HuH-7 (cell line): ENCODE data around the gene SLC22A31.
A peak's percentile ranks its signal among the peaks of the same experiment; 100 is the strongest.
"Not testable (repeated sequence)": the region's sequence is repeated elsewhere in the genome, so short reads cannot be mapped to it uniquely, and the experiment has no call there.

Source experiments
- DNase-seq: peaks from one replicate; pipeline ENCODE4 v3.0.0; 2011; ENCODE audit warnings: low spot score

Gene SLC22A31

DNA sequence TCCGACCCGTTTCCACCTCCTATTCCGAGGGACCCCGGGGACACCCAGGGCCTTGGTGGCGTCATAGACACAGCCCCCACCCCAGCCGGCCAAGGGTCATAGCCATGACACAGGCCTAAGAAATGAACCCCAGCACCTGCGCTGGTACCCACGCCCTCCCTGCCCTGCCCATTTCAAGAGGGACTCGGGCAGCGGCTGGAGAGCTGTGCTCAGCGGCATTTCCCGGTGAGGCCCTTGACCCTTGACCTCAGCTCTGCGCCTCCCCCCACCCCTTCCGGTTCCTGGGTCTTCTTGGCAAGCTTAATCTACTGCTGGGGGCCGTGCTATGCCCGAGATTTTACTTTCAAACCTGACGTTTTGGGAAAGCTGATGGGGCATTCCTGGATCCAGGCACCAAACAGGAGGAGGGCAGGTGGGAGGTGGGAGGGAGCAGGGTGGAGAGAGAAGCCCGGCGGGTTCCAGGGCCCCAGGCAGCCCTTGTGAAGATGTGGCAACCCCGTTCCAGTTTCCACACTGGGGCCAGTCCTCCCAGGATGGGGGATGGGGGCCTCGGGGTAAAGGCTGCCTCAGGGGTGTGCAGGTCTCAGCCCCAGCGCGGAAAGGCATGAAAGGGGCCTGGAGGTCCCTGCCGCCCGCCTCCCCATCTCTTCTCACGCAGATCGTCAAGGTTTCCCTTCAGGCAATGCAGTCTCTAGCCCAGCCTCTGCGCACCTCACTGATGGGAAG lies at the start of gene SLC22A31:
TSS of gene SLC22A31 (minus strand) at position 414 of the 726 bp plus-strand sequence. CDS start at position 378, 36 bp downstream.
- peak; percentile 80 for DNase-seq

DNA sequence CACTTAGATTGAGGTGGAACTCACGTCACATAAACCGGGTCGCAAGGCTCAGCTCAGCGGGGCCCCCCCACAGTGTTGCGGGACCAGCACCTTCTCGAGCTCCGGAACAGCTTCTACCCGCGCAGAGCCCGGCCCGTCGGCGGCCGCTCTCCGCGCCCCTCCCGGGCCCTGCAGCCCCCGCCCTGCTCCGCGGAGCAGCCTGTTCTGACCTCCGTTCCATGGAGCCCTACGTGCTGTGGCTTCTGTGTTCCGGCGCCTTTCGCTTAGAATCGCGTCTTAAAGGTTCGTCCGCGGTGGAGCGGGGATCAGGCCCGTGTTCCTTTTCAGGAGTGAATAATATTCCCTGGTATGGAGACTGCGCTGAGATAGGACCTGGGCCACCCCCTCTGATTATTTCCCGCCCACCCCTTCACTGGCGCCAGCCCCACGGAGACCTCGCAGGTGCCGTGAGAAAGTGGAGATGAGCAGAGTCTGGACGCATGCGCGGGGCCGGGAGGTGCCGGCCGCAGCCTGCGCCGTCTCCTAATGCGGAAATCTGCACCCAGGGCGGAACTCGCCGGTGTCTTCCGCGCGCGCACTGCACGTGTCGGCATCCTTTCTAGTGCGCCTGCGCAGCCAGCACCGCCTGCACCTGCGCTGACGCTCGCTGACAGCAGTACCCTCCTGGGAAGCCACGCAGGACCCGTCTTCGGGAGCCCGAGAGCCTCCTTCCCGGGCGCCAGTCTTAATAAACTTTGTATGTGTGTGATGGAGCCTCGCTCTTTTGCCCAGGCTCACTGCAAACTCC lies 48.1 kb upstream of the SLC22A31 start:
- DNase-seq: no peak

DNA sequence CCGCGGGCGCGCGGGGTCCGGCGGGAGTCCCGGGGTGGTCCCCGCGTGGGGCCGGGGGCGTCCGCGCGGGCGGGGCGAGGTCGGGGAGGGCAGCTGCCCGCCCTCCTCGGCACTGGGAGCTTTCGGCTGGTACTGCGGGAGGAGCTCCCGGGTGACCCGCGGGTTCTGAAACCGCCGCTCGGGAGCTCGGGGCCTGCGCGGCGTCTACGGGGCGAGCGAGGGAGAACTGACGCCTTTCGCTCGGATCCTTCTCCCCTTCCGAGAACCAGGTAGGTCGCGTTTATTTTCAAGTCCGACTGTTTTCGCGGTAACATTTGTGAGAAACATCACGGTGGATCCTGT lies 47.4 kb upstream of the SLC22A31 start:
- not testable (repeated sequence) for DNase-seq

DNA sequence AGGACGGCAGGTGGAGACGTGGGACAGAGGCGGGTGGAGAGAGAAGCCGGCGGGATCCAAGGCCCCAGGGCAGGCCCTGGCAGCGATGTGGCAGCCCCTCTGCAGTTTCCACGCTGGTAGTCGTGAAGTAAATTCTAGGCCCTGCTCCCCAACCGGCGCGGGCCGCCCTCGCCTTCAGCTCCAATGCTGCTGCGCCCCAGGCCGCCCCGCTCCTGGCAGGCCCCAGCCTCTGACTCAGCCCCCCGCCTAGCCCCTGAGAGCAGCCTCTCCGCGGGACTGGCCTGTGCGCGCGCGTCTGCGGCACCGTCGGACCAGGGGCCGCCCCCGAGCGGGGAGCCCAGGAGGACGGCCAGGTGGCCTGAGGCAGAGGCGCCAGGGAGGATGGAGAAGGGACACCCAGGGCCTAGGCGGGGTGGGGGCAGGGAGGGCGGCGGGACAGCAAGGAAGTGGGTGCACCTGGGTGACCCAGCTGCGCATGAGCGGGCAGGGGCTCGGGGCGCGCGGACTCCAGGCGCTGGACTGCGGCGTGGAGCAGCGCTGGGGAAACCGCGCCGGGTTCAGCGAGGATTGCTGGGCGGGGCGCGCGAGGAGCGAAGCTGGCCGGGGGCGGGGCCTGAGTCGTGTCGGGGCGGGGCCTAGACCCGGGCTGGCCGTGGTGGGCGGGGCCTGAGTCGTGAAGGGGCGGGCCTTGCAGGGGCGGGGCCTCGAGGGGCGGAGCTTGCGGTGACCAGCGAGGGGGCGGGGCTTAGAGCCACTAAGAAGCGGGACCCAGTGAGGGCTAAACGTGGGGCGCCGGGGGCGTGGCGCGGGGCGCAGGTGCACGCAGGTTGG lies 46.8 kb upstream of the SLC22A31 start:
- DNase-seq: peak; percentile 96

DNA sequence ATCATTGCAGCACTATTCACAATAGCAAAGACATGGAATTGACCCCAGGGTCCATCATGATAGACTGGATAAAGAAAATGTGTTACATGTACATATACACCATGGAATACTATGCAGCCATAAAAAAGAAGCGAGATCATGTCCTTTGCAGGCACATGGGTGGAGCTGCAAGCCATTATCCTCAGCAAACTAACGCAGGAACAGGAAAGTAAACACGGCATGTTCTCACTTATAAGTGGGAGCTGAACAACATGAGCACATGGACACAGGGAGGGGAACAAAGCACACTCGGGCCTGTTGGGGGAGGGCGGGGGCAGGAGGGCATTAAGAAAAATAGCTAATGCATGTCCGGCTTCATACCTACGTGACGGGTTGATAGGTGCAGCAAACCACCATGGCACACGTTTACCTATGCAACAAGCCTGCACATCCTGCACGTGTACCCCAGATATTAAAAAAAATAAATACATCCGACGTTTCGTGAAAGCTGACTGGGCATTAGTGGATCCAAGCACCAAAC lies 46.1 kb upstream of the SLC22A31 start:
- no peak for DNase-seq

DNA sequence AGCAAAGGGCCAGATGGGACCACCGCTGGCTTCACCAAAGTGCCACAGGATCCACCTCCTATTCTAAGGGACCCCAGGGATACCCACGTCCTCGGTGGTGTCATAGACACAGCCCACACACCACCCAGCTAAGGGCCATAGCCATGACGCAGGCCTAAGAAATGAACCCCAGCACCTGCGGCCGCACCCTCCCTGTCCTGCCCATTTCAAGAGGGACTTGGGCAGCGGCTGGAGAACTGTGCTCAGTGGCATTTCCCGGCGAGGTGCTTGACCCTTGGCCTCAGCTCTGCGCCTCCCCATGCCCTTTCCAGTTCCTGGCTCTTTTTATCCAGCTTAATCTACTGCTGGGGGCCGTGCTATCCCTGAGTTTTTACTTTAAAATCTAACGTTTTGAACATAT lies 44.4 kb upstream of the SLC22A31 start:
- no peak for DNase-seq

DNA sequence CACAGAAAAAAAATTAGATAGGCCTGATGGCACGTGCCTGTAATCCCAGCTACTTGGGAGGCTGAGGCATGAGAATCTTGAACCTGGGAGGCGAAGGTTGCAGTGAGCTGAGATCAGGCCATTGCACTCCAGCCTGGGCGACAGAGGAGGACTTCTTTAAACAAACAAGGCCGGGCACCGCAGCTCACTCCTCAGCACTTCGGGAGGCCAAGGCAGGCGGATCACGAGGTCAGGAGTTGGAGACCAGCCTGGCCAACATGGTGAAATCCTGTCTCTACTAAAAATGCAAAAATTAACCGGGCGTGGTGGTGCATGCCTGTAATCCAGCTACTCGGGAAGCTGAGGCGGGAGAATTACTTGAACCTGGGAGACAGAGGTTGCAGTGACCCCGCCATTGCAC lies 43.9 kb upstream of the SLC22A31 start:
- not testable (repeated sequence) for DNase-seq

DNA sequence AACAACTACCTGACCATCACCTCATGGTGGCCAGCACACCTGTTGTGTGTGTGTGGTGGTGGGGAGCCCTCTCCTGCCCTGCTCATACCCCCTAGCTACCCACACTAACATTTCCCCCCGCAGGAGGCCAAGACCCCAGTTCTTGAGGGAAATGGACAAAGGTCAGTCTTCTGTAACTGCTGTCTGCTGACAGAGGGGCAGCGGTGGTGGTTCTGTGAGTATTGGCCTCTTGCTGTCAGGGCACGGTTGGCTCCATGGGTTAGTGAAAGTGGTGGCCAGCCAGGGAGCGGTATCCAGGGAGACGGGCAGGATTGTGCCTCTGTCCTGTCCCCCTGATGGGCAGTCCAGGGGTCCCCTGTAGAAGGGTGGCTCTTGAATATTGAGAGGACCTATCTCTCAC lies 43.3 kb upstream of the SLC22A31 start:
- DNase-seq: no peak

DNA sequence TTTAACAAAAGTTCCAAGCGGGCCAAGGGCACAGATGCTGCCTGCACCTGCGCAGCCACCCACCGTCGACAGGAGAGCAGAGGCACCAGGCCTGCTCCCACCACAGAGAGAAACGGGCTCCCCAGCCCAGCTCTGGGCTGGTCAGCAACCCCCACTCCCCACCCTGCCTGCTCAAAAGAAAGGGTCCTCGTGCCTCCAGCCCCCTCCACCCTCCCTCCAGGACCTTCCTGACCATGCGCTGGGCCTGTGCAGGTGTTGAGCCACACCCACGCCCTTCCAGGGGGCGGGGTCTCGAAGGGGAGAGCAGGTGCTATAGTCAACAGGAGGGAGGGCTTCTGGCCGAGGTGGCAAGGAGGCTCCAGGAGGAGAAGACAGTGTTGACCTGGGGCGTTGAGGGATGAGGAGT lies 42.5 kb upstream of the SLC22A31 start:
- DNase-seq: no peak

DNA sequence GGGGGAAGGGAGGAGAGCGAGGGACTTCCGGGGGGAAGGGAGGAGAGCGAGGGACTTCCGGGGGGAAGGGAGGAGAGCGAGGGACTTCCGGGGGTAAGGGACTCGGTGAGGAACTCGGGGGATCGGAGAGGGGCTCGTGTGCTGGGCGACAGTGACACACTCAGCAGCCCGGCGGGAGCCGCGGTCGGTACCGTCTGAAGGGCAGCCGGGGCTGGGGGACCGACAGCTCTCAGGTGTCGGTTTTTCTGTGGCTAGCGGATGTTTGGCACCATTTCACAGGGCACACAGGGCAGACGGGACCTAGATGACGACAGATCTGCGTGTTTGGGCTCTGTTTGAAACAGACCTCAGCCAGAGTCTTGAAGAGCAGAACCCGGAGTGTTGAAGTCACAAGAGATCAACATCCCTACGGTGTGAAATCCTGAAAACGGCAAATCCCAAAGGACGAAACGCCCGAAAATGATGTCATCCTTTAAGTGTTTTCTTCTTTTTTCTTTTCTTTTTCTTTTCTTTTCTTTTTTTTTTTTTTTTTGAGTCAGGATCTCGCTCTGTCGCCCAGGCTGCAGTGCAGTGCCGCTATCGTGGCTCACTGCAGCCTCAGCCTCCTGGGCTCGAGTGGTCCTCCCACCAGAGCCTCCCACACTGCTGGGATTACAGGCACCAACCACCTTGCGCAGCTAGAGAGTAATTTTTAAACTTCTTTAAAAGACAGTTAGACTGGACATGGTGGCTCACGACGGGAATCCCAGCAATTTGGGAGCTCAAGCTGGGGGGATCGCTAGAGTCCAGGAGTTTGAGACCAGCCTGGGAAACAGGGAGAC lies 41.1 kb upstream of the SLC22A31 start:
- DNase-seq: peak; percentile 95

DNA sequence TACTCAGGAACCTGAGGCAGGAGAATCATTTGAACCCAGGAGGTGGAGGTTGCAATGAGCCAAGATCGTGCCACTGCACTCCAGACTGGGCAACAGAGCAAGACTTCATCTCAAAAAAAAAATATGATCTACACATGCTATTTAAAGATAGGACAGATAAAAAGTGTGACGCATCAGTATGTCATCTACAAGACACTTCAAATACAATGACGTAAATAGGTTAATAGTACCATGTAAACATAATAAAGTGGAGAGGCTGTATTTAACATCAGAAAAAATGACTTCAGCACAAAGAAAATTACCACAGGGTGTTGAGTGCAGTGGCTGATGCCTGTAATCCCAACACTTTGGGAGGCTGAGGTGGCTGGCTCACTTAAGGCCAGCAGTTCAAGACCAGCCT lies 37.4 kb upstream of the SLC22A31 start:
- DNase-seq: no peak

DNA sequence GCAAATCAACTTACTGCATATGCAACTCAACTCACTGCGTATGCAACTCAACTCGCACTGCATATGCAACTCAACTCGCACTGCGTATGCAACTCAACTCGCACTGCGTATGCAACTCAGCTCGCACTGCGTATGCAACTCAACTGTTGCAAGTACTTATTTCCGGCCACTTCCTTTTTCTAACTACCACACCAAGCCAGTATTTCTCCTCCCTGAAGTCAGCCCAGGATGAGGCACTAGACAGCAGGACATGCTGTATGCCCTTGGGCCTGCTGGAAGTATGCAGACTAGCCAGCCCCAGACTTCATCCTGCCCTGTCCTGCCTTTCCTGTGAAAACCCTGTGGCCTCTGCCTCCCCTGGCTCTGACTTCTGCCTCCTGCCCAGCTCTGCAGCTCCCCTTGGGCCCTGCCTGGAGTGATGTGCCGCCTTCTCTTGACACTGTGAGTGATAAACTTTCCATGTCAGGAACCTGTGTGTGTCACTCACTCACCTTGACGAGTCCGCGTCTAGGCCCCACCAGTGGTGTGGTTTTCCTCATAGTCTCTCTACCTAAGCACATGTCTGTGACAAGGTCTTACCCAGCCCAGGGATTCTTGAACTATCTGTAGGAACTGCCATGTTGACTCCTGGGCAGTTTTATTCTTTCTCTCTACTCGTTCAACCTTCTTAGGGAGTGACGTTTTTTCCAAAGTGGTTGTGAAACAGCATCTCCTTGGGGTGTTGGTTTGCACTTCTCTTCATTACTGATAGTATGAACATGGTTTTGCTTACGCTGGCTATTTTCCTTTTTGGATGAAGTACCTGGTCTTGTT lies 33.5 kb upstream of the SLC22A31 start:
- DNase-seq: no peak

DNA sequence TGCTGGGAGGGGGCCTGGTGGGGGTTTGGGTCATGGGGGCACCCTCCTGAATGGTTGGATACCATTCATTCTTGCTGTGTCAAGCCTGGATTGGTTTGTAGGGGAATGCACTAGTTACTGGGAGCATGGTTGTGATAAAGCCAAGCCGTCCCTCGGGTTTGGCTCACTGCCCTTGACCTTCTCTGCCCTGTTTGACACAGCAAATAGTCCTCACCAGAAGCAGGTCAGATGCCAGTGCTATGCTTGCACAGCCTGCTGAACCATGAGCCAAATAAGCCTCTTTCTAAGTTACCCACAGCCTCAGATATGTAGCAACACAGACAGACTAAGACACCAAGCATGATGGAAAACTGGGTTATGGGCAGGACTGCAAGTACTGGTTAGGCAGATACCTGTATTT lies 31.8 kb upstream of the SLC22A31 start:
- DNase-seq: no peak

DNA sequence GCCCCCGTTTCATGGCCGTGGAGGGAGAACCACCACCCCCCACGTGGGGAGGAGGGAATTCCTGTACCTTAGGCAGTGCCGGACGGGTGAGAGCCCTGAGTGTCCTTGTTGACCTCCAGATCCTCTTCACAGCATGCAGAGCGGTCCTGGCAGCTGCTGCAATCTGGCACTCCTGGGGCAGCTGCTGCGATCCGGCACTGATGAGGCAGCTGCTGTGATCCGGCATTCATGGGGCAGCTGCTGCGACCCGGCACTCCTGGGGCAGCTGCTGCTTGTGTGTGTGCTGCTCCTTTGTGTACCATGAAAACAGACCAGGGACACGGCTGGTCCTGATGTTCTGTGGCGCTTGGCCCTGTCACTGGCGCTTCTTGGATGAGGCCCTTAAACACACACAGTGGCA lies 29.9 kb upstream of the SLC22A31 start:
- DNase-seq: no peak

DNA sequence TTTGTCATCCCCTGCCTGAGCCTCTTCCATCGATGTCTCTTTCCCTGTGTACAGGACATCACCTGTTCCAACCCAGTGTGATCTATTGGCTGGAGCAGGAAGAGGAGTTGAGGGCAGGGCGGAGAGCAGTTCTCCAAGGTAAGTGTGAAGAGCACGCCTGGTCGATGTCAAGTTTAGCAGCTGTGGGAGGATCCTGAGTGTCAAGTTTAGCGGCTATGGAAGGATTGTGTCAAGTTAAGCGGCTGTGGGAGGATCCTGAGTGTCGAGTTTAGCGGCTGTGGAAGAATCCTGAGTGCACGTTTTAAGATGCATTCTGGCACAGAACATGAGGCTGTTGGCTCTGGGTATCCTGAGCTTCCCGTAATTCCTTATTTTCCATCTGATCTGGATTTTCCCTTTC lies 24.3 kb upstream of the SLC22A31 start:
- DNase-seq: no peak

DNA sequence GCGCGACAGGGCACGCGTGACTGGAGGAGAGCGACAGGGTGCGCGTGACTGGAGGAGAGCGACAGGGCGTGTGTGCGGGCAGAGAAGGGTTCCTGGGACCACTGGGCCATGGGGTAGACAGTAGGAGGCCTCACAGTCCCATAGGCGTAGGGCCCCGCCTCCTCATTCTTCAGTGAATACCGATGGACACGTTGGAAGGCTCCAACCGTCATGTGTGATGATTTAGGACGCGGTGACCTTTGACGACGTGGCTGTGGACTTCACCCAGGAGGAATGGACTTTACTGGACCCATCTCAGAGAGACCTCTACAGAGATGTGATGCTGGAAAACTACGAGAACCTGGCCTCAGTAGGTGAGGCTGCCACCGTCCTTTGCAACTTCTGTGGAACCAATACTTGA lies 22.6 kb upstream of the SLC22A31 start:
- no peak for DNase-seq

DNA sequence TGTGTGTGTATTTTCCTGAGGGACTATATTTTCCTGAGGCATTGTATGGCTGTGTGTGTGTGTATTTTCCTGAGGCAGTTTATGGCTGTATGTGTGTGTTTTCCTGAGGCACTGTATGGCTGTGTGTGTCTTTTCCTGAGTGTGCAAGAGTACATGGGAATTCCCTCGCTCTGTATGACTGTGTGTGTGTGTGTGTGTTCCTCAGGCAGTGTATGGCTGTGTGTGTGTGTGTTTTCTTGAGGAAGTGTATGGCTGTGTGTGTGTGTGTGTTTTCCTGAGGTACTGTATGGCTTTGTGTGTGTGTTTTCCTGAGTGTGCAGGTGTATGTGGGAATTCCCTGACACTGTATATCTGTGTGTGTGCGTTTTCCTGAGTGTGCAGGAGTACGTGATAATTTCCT lies 21.3 kb upstream of the SLC22A31 start:
- no peak for DNase-seq

DNA sequence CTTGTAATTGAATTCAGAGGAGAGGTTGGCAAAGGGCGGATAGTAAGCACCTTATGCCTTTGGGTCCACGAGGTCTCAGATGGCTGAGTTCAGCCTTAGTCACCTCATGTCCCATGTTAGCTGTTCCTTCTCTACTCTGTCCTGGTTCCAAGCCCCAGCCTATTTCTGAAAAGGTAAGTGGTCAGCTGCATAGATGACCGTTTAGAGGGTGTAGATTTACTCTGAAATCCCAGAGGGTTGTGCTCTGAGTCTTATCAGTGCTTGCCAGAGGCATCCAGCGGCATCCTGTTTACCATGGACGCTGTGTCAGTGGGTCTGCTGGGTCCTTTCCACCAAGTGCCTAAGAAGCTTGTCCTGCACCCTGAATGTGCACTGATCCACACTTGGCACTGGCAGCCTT lies 19.0 kb upstream of the SLC22A31 start:
- DNase-seq: no peak

DNA sequence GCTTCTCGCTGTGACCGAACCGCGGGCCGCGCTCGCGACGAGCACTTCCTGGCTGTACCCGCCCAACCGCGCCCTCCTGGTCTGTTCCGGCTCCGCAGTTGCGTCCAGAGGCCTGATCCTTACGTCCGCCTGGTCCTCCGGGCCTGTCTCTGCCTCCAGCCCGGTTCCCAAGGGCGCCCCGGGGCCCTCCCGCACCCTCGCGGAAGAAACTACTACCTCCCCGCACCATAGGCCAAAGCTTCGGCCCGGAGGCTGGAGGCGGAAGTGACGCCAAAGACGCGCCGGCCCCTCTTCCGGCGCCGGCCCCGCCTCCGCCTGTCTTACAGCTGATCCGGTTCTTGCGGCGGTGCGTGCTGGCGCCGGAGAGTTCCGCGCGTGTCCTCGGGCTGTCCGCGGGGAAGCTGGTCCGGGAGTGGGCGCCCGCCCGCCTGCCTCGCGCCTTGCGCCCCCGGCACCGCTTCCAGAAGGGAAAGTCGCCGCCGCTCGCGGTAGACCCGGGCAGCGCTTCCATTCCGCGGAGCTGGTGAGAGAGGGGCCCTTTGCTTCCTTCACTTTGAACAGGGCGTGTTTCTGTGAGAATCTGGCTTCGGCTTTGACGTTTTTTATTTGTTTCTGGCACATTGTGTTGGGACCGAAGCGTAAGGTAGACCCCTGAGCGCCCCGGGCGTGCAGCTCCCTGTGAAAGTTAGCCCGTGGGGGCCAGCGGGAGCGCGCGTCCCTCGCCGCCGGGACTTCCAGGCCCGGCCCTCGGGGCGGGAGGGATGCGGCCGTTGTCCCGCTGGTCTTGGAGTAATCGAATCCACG lies 17.3 kb upstream of the SLC22A31 start, which contains the start of gene ZNF778:
TSS of gene ZNF778 (plus strand) at position 316 of the 804 bp plus-strand sequence. CDS start 3,425 bp downstream, outside the sequence.
- peak; percentile 98 for DNase-seq

DNA sequence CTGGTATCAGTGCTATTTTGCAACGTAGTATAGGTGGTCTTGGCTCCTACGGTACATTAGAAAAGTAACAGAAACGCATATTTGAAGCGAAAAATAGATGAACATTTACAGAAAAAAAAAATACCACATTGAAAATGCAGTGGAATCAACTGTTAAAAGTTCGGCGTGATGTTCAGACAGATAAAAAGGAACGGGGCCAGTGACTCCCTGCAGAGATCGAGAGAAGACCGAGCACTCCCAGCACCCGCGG lies 16.7 kb upstream of the SLC22A31 start:
- DNase-seq: no peak
